Panc1 (cell line): ENCODE measurements around the gene ETV2.
A peak's percentile ranks its signal among the peaks of the same experiment; 100 is the strongest.

Source experiments
- CTCF ChIP-seq: fragments of 450-650 bp; IDR thresholded peaks from 2 replicates; pipeline ENCODE4 v1.5.1; 2017; ENCODE audit warnings: mild to moderate bottlenecking
- POLR2AphosphoS5 ChIP-seq: IDR thresholded peaks from 2 replicates; pipeline ENCODE4 v1.6.1; 2012; ENCODE audit warnings: mild to moderate bottlenecking, low read depth, low read length, moderate library complexity
- REST ChIP-seq, 2 experiments: IDR thresholded peaks; 2 replicates each; pipeline ENCODE4 v1.6.1; 2011 to 2012; ENCODE audit warnings: low read depth in 2 of 2, control low read depth in 1 of 2, low read length in 1 of 2, mild to moderate bottlenecking in 1 of 2, moderate library complexity in 1 of 2; ENCODE audit not compliant: insufficient read depth in 1 of 2
- SIN3A ChIP-seq: IDR thresholded peaks from 2 replicates; pipeline ENCODE4 v1.6.1; 2012; ENCODE audit warnings: low read depth, mild to moderate bottlenecking, low read length, moderate library complexity, borderline replicate concordance; ENCODE audit not compliant: insufficient read depth

DNA sequence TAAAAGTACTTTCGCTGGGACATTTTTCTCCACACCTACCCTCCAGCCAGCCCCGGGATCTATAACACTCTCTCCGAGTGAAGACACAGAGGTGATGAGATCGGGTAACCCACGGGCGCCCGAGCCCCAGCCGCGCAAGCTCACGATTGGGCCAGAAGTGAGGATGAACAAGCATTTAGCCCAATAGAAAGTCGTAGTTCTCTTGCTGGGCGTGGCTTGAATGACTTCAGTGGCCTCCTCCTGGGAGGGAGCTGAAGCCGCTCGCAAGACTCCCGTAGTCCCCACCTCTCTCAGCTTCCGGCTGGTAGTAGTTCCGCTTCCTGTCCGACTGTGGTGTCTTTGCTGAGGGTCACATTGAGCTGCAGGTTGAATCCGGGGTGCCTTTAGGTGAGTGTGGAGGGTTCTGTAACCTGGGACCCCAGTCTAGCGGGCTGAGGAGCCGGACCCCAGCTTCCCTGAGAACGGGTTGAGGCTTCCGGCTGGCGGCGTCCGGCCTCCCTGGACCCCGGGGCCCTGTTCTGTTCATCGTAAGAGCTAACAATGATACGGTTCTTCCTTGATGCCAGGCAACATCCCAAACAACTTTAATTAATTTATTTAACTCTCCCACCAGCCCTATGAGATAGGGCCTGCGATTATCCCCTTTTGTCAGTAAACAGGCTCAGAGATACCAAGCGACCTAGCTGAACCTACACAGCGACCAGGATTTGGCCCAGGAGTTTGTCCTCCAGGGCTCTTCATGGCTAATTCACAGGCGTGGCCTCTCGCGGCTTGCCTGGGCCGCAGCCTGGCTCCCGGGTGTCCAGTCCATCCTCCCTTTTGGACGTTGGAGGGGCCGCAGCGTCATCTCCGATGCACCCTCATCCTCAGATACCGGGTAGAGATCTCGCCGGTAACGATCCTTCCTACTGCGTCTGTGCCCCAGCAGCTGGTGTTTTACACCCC lies 6.7 kb downstream of the ETV2 start, which contains the start of gene COX6B1:
- TF ChIP-seq REST (IDR thresholded peaks at IDR 0.05; ENCODE audit: insufficient read depth in 1 of 2, low read depth in 2 of 2, low read length in 1 of 2) (no peak), CTCF (no peak), POLR2AphosphoS5 (peak; percentile 99), SIN3A (0 out of 2 replicates have a peak, but pooled peaks have one; percentile 81)
